GM23248 (cell line): Measurements from ENCODE around the gene GRM7.

ENCODE experiments used
- EZH2 ChIP-seq: fragments of 200-600 bp; sonication (generic); IDR thresholded peaks from 2 replicates; pipeline ENCODE4 v1.6.1; 2018; ENCODE audit warnings: antibody characterized with exemption, mild to moderate bottlenecking; ENCODE audit not compliant: insufficient read depth, poor library complexity, severe bottlenecking
- EZH2phosphoT487 ChIP-seq: fragments of 200-600 bp; sonication (generic); IDR thresholded peaks from 2 replicates; pipeline ENCODE4 v1.6.1; 2018; ENCODE audit warnings: antibody characterized with exemption, moderate library complexity, mild to moderate bottlenecking, low read depth; ENCODE audit not compliant: insufficient read depth

DNA sequence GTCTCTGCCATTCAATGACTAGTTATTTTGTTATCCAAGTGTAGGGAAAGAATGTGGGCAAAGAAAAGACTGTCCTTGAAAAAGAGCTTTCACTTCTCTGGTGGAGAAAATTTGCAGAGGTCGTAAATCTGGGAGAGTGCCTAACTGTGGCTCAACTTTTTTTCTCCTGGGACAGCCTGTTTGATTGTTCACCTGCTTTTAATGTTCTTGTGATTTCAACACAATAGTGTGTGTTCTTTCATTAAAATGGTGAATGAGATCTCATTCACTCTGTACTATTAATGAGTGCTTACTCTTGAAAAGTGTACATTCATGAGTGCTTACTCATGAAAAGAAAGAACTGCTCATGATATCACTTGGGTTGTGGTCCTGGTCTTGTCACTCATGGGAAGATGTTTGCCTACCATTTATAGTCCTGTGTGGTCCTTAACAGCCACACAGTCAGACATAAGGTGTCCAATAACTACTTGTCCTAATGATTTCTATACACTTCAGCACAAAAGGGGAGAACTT is 567.3 kb downstream of the GRM7 start:
- TF ChIP-seq EZH2 (no peak), EZH2phosphoT487 (no peak)
